ENCODE results near the gene ADSL.

DNA sequence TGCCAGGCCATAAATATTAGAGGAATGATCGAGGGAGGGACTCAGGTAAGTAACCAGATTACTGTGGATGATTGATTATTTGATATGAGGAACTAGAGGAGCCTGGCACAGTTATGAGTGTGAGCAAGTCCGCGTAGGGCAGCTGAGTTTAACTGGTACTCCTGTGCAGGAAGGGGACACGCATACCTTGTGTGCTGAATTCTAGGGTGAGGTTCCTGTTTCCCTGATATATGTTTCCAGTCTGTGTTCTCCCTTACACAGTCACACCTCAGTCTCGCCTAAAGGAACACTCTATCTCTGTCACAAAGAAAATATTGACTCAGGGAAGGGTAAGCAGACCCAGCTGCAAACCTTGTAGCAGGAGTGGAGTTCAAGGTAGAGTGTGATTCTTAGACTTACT lies 41.4 kb downstream of the ADSL start:
- TF ChIP-seq, protein P1, sequence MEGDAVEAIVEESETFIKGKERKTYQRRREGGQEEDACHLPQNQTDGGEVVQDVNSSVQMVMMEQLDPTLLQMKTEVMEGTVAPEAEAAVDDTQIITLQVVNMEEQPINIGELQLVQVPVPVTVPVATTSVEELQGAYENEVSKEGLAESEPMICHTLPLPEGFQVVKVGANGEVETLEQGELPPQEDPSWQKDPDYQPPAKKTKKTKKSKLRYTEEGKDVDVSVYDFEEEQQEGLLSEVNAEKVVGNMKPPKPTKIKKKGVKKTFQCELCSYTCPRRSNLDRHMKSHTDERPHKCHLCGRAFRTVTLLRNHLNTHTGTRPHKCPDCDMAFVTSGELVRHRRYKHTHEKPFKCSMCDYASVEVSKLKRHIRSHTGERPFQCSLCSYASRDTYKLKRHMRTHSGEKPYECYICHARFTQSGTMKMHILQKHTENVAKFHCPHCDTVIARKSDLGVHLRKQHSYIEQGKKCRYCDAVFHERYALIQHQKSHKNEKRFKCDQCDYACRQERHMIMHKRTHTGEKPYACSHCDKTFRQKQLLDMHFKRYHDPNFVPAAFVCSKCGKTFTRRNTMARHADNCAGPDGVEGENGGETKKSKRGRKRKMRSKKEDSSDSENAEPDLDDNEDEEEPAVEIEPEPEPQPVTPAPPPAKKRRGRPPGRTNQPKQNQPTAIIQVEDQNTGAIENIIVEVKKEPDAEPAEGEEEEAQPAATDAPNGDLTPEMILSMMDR (IDR thresholded peaks at IDR 0.05) = no peak
- TF ChIP-seq POLR2A (IDR thresholded peaks at IDR 0.05) (no peak), EP300 (IDR thresholded peaks at IDR 0.05) (no peak)

Measured in tibial nerve (tissue), 4 donors.